Gastrocnemius medialis (tissue), 4 donors: ENCODE measurements around the gene AXL. TPM values are rescaled to one million over a fixed set of nuclear protein-coding genes. Genes with fewer than 3 reads are reported as not detected.

ENCODE experiments used
- ATAC-seq, 2 donors: fragments of 150-250 bp; one replicate each; pipeline ENCODE4 v1.9.1; 2016
- DNase-seq, 2 donors: peaks; one replicate each; pipeline ENCODE4 v3.0.0-alpha.2; 2019
- H3K27ac ChIP-seq, 4 donors: fragments of 200-600 bp; sonication (generic); 1 replicate in 1 of 4; 2 replicates in 3 of 4; pipeline ENCODE4 v1.5.1; 2016 to 2018; ENCODE audit warnings: mild to moderate bottlenecking in 2 of 4, moderate library complexity in 1 of 4
- H3K27me3 ChIP-seq, 3 donors: fragments of 200-600 bp; sonication (generic) in 2 of 3; 1 replicate in 1 of 3; 2 replicates in 2 of 3; pipeline versions ENCODE4 v1.5.1 to v1.6.0; 2016 to 2019; ENCODE audit warnings: mild to moderate bottlenecking in 1 of 3, moderate library complexity in 1 of 3
- H3K36me3 ChIP-seq, 2 donors: fragments of 200-600 bp; sonication (generic) in 1 of 2; one replicate each; pipeline ENCODE4 v1.5.1; 2017 to 2018
- H3K4me1 ChIP-seq, 2 donors: fragments of 200-600 bp; sonication (generic) in 1 of 2; one replicate each; pipeline ENCODE4 v1.5.1; 2016 to 2017; ENCODE audit warnings: mild to moderate bottlenecking in 2 of 2
- H3K4me3 ChIP-seq, 4 donors: fragments of 200-600 bp; sonication (generic) in 3 of 4; 1 replicate in 1 of 4; 2 replicates in 3 of 4; pipeline ENCODE4 v1.5.1; 2016 to 2019; ENCODE audit warnings: mild to moderate bottlenecking in 2 of 4
- H3K9me3 ChIP-seq, 3 donors: fragments of 200-600 bp; sonication (generic) in 2 of 3; 1 replicate in 1 of 3; 2 replicates in 2 of 3; pipeline ENCODE4 v1.5.1; 2016 to 2019
- CTCF ChIP-seq, 5 experiments: fragments of 450-650 bp in 3 of 5; fragments of 200-600 bp in 2 of 5; sonication (generic) in 2 of 5; IDR thresholded peaks in 4 of 5; conservative IDR thresholded peaks in 1 of 5; 1 replicate in 4 of 5; 2 replicates in 1 of 5; pipeline ENCODE4 v1.5.1; 2016 to 2019; ENCODE audit warnings: antibody characterized with exemption in 5 of 5, mild to moderate bottlenecking in 3 of 5, moderate library complexity in 3 of 5
- POLR2A ChIP-seq, 2 donors: fragments of 450-650 bp; IDR thresholded peaks; one replicate each; pipeline ENCODE4 v1.6.1; 2017; ENCODE audit warnings: antibody characterized with exemption in 2 of 2, mild to moderate bottlenecking in 2 of 2, moderate library complexity in 2 of 2
- in situ Hi-C, 4 donors: fragments of 200-750 bp; cut with MboI; loops; one replicate each; pipeline versions ENCODE4 v1.15.0 to v1.8.0; 2017; ENCODE audit warnings: low sequenced_read_pairs in 4 of 4
- intact Hi-C: fragments of 100-400 bp; cut with DNase I; formaldehyde crosslinking; loops from one replicate; pipeline ENCODE4 v1.15.1; 2023; ENCODE audit warnings: low total_unique reads
- total RNA-seq, 4 donors: library from RNA; depleted of rRNA; stranded (reverse); fragments of >200 nt; gene quantifications; one replicate each; pipeline versions ENCODE4 v1.1.0 to v1.2.3, GENCODE V29; 2016

Gene AXL
- total RNA-seq, 4 donors from 2014 or later: 17.4 to 49.2 (median 37.4) TPM

GRCh38 chr19:41217741-41218140 is 1.3 kb upstream of the AXL start:
- in situ Hi-C loops: no loop called here

GRCh38 chr19:41218249-41218614 is 791 bp upstream of the AXL start:
- in situ Hi-C loops: no loop called here

More at GRCh38 chr19:41217741-41218140, 1.3 kb upstream of the AXL start:
- intact Hi-C loops: no loop called here
- Histone ChIP-seq H3K4me1 (no peaks in the 10 kb centered on the region), H3K4me3 (no peak overlapping the region), H3K27ac (peak overlapping the region; percentile 62 to 89 (median 86)), H3K36me3 (no peaks in the 10 kb centered on the region), H3K9me3 (no peaks in the 10 kb centered on the region), H3K27me3 (peaks cover 13 to 35% (median 19%) of the 10 kb centered on the region in 3 donors)
- TF ChIP-seq CTCF (IDR thresholded peaks at IDR 0.05 in 4 of 5, conservative IDR thresholded peaks at IDR 0.05 in 1 of 5) (no peak), POLR2A (IDR thresholded peaks at IDR 0.05) (no peak)
- no peak for ATAC-seq
- DNase-seq: no peak

GRCh38 chr19:41219924-41220567 is 1.0 kb downstream of the AXL start:
- Histone ChIP-seq H3K36me3 (no peaks in the 10 kb centered on the region), H3K4me1 (no peaks in the 10 kb centered on the region), H3K27ac (peak overlapping the region; percentile 62 to 89 (median 86)), H3K27me3 (peaks cover 13 to 35% (median 19%) of the 10 kb centered on the region in 3 donors), H3K9me3 (no peaks in the 10 kb centered on the region), H3K4me3 (peak overlapping the region; percentile 52 to 66 (median 56))
- in situ Hi-C loops (no loop called here), intact Hi-C loops (no loop called here)
- DNase-seq (peak in 1 of 2 donors; percentile 46), ATAC-seq (peak; percentile 15 to 29)
- TF ChIP-seq POLR2A (IDR thresholded peaks at IDR 0.05) (peak; percentile 4 to 20), CTCF (IDR thresholded peaks at IDR 0.05 in 4 of 5, conservative IDR thresholded peaks at IDR 0.05 in 1 of 5) (no peak)

More at GRCh38 chr19:41218249-41218614, 791 bp upstream of the AXL start:
- Histone ChIP-seq H3K4me1 (no peaks in the 10 kb centered on the region), H3K9me3 (no peaks in the 10 kb centered on the region), H3K27ac (peak overlapping the region; percentile 62 to 89 (median 86)), H3K27me3 (peaks cover 13 to 35% (median 19%) of the 10 kb centered on the region in 3 donors), H3K36me3 (no peaks in the 10 kb centered on the region), H3K4me3 (peak overlapping the region in 3 of 4 donors; percentile 52 to 66 (median 57))
- no peak for ATAC-seq
- TF ChIP-seq CTCF (IDR thresholded peaks at IDR 0.05 in 4 of 5, conservative IDR thresholded peaks at IDR 0.05 in 1 of 5) (no peak), POLR2A (IDR thresholded peaks at IDR 0.05) (no peak)
- DNase-seq: no peak
- intact Hi-C loops: no loop called here

- no peak for DNase-seq
- H3K9me3 ChIP-seq: no peaks in the 10 kb centered on the region
- H3K4me1 ChIP-seq: no peaks in the 10 kb centered on the region
- H3K4me3 ChIP-seq: peak overlapping the region; percentile 52 to 66 (median 56)
- no peak for ATAC-seq
- TF ChIP-seq POLR2A (IDR thresholded peaks at IDR 0.05): no peak
- no peak for TF ChIP-seq CTCF (IDR thresholded peaks at IDR 0.05 in 4 of 5, conservative IDR thresholded peaks at IDR 0.05 in 1 of 5)
- in situ Hi-C loops: no loop called here
- H3K36me3 ChIP-seq: no peaks in the 10 kb centered on the region
- peak overlapping the region; percentile 62 to 89 (median 86) for H3K27ac ChIP-seq
- peaks cover 13 to 35% (median 19%) of the 10 kb centered on the region in 3 donors for H3K27me3 ChIP-seq
- intact Hi-C loops: no loop called here
These were observed 1.8 kb downstream of the AXL start for GRCh38 chr19:41220811-41221210.
